Cerebellar nuclear complex (tissue), 1 donor: ENCODE data around the gene COLQ.

ENCODE experiments used
- DNase-seq, 2 experiments: peaks; one replicate each; lab custom pipeline; 2025; lab: John Stamatoyannopoulos, UW

COLQ gene

GRCh38 chr3:15520185-15520584, 1.3 kb downstream of the COLQ start:
- no peak for DNase-seq

DNA sequence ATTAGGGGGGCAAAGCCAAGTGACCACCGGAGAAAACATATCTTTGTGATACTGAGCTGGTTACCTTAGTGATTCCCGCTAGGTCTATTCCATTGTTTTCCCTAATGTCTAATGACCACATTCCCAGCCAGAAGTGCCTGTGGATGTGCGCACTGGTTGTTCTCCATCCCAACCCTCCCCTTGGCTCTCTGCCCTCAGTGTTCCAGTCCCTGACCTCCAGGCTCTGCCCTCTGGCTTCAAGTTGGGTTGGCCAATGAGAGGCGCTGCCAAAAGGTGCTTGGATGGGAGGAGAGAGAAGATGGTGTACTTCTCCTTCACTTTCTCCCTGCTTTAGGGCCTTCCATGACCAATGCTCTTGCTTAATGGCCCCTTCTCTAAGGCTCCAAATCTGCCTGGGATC, 2.4 kb downstream of the COLQ start:
- no peak for DNase-seq

- DNase-seq = no peak
Observed at GRCh38 chr3:15514663-15515340, 6.7 kb downstream of the COLQ start.

- no peak for DNase-seq
Observed at GRCh38 chr3:15513810-15514662, 7.5 kb downstream of the COLQ start.

- DNase-seq = no peak
Observed at GRCh38 chr3:15513116-15513515, 8.4 kb downstream of the COLQ start.

DNA sequence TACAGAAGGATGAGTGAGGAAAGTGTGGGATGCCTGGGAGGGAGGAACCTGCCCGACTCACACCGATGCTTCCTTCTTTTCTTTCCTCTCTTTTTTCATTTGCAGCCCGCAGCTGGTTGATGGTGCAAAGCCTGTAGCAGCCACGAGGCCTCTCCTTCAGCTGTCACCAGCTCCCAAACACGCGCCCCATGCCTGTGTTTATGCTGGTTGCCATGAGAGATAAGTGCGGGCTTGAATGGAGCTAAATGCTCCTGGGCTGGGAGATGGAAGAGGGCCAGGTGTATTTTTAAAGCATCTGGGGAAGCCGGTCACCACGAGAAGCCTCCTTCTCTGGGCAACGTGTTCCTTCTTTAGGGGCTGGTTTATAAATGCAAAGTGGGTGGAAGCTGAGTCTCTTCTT, 9.3 kb downstream of the COLQ start:
- DNase-seq = no peak

DNA sequence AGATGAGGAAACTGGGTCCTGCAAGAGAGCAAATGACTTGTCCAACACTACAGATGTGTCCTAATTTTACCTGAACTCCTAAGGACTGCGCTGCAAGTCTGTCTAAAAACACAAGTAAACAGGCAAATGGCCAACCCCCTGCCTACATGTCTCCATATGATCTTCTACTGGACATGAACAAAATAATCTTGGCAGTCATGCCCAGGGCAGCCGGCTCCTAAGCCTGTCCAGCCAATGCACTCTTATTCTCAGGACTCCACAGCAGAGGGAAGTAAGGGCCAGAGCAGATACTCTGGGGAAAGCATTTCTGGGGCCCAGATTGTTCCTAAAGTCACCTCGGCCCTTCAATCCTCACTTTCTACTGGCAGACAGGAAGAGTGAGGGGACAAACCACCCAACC, 10.3 kb downstream of the COLQ start:
- no peak for DNase-seq

GRCh38 chr3:15510493-15510892, 11.0 kb downstream of the COLQ start:
- DNase-seq = no peak

DNA sequence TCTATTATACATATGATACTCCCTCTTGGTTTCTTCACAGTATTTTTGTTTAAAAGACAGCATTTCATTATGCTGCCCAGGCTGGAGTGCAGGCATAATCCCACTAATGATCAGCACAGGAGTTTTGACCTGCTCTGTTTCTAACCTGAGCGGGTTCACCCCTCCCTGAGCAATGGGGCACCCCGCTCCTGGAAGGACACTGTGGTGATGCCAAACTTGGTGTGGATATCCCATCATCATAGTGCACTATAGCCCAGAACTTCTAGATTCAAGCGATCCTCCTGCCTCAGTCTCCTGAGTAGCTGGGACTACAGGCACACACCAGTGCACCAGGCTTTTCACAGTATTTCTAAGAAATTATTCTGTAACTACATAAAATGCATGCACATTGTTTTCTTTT, 14.9 kb downstream of the COLQ start:
- DNase-seq = no peak

DNA sequence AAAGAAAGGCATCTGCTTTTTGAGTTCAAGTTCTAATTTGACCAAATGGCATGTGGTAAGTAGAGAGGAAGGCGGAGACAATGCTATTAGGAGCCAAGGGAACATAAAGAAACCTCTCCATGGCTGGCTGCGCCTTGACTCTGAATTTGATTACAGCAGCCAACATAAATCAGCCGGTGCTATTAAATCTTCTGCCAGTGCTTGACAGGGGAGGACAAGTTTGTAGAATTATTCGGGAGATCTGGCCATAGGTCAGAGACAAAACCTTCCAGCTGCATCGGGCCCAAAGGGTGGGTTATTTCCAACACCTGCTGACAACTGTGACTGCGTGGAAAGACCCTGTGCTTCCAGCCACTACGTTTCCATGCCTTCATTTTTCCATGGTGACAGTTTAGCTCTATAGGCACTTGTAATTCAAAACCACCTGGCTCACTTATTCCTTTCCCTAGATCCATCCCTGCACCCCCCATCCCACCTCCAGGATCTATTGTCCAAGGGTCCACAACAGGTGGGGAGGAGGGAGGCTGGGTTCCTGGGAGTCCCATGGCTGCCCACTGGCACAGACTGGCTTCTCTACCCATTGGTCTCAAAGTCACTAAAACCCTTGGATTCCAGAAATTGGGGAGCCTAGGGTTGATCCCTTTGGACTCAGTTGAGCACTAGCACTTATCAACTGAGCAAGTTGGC, 15.9 kb downstream of the COLQ start:
- no peak for DNase-seq

GRCh38 chr3:15502616-15503015, 18.9 kb downstream of the COLQ start:
- no peak for DNase-seq

DNA sequence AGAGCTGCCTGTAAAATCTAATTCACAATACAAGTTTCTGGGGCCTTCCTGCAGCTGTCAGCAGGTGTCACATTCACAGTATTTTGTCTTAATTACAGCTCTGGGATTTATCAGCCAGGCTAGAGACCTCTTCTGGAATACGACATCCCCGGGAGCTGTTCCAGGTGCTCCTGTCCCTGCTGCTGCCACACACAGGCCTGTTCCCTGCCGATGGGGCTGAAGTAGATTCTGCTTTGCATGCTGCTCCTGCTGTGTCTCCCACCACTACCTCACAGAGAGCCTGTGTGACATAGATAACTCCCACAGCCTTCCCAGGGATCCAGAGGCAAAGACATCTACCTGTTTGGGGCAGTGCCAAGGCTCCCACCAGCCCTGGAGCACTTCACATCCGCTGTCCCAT, 20.4 kb downstream of the COLQ start:
- DNase-seq = no peak

DNA sequence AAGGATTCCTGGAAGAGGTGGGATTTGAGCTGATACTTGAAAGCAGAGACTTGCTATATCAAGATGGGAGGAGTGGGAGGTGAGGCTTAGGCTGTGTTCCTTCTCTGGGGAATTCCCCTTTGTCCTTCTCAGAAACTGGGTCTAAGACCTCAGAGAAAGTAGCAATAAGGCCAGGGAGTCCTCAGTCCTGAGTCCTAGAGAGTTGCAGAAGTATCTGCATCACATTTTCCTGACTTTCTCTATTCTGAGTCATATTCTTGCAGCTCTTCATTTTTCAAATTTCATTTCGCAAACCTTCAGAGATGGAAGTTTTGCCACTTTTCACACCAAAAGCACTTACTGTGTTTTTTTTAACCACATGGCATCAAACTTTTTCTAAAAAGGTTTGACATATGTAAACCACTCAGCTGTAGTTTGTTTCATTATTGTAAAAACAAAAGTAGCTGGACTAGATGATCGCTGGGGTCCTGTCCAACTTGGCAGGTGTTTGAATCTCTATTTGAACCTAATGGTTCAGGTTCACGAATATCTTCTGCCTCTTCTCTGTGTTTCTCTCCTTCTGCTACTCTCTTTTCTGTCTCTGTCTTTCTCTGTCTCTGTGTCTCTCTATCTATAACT, 21.3 kb downstream of the COLQ start:
- no peak for DNase-seq

- DNase-seq = no peak
Observed at GRCh38 chr3:15499536-15499935, 22.0 kb downstream of the COLQ start.

GRCh38 chr3:15498431-15499214, 22.9 kb downstream of the COLQ start:
- DNase-seq = no peak

DNA sequence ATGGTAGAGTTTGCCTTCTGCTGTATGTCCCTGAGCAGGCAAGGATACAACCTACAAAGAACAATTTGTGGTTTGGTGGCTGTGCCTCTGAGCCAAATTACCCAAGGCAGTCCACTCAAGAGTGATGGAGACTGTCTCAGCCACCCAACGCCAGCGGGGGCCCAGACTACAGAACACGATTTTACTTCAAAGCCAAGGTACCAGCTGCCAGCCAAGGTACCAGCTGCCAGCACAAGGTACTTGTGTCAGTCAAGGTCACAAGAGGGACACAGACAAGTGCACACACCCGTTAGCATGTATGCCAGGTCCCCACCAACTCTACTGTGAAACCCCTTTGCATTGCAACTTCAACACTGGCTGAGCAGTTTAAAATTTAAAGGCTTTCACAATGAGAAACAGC, 23.5 kb downstream of the COLQ start:
- no peak for DNase-seq

GRCh38 chr3:15496341-15496664, 25.2 kb downstream of the COLQ start:
- no peak for DNase-seq

DNA sequence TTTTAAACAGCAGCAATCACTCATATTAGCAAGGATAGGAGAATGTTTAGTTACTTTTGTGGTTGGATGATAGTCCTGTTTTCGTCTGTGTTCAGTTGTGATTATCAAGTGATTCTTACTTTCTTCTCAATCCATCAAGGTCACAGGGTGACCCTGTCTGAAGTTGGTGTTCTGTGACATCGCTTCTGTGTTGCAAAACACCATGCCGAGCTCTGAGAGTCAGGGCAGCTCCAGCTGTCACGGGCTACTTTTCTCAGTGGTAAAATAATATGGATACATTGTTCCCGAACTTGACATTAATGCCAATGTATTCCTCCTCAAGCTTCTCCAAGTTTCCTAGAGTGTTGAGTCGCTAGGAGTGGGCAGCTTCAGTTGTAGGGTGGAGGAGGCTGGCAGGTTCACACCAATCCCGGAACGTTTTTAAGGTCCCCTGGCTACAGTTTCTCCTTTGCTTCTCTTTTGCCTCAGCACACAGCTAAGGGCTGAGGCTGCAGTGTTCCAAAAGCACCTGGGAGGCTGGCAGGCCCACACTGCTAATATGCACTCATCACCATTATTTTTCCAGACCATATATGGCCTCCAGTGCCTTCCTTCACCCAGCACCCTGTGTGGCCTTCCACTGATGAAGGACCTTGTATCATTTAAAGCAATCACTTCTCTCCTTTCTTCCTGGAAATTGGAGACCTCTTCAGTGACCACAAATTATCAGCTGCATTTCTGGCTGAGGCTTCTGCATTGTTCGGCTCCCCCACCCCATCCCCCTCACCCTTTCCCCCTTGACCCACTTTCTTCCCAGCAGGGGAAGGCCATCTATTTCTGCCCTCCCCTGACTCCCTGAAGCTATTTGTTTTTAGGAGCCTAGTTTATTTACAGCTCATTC, 25.8 kb downstream of the COLQ start:
- DNase-seq = no peak

DNA sequence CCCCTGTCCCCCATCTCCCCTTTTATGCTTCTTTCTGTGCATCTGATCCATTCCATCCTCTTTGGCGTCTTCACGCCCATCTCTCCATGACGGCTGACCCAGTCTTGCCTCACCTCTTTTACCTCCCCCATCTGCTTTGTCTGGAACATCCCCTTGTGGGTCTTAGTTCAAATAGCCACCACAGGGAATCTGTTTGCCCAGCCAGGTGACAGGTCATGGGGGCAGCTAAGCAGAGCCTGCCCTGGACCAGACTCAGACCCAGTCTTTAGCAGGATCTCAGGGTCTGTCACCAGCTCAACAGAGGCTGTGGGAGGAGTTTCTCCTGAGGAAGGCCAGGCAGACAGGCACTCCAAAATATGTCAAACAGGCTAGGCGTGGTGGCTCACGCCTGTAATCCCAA, 28.1 kb downstream of the COLQ start:
- DNase-seq = no peak

DNA sequence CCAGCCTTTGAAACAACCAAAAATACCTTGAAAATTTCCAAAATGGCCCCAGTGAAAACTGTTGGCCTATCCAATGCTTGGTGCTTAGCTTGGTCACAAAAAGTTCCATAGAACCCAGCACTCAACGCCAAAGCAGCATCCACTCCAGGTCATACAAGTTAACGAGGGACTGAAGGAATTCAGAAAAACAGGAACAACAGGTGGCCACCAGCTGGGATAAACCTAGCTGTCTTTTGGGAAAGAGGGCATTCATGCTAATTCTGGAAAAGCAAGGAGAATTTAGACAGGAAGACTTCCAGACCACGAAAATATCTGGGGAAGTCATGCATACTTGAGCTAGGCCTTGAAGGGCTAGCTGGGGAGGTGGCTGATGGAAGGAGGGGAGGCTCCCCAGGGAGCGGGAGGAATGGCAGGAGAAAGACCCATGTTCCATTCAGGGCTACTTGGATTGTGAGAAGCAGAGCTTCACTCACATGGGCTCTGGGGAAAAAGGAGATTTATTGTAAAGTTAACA, 28.6 kb downstream of the COLQ start:
- DNase-seq = no peak

- DNase-seq = no peak
Observed at GRCh38 chr3:15491143-15491542, 30.4 kb downstream of the COLQ start.
